Measurements from ENCODE around the gene ZNF775. TPM values are rescaled to one million over a fixed set of nuclear protein-coding genes. Genes with fewer than 3 reads are reported as not detected.

Gene ZNF775
- total and polyA plus RNA-seq, 8 donors: 4.0 to 11.7 (median 5.8) TPM

GRCh38 chr7:150389532-150389816, 10.3 kb downstream of the ZNF775 start:
- Histone ChIP-seq H3K36me3 (no peaks in the 10 kb centered on the region), H3K4me3 (no peak overlapping the region), H3K4me1 (peaks cover 2 to 16% of the 10 kb centered on the region in 2 donors), H3K27me3 (no peaks in the 10 kb centered on the region), H3K27ac (no peak overlapping the region), H3K9me3 (no peaks in the 10 kb centered on the region)
- DNase-seq (peak in 1 of 4 donors; percentile 6), ATAC-seq (no peak)
- no peak for TF ChIP-seq CTCF (IDR thresholded peaks at IDR 0.05)
- intact Hi-C loops (cut with DNase I): no loop called here

- DNase-seq: peak in 1 of 4 donors; percentile 24
- H3K4me3 ChIP-seq: no peak overlapping the region
- peaks cover 2 to 9% of the 10 kb centered on the region in 2 donors for H3K4me1 ChIP-seq
- intact Hi-C loops (cut with DNase I): no loop called here
- no peaks in the 10 kb centered on the region for H3K9me3 ChIP-seq
- TF ChIP-seq CTCF (IDR thresholded peaks at IDR 0.05): no peak
- no peaks in the 10 kb centered on the region for H3K36me3 ChIP-seq
- no peak overlapping the region for H3K27ac ChIP-seq
- no peaks in the 10 kb centered on the region for H3K27me3 ChIP-seq
- ATAC-seq: no peak
Measured at GRCh38 chr7:150390205-150390604, 11.1 kb downstream of the ZNF775 start.

GRCh38 chr7:150393325-150393724, 14.2 kb downstream of the ZNF775 start:
- H3K27me3 ChIP-seq: no peaks in the 10 kb centered on the region
- no peak overlapping the region for H3K27ac ChIP-seq
- no peak for TF ChIP-seq CTCF (IDR thresholded peaks at IDR 0.05)
- no peaks in the 10 kb centered on the region for H3K9me3 ChIP-seq
- no peak for ATAC-seq
- H3K4me1 ChIP-seq: peaks cover 2 to 6% of the 10 kb centered on the region in 2 donors
- no peak for DNase-seq
- intact Hi-C loops (cut with DNase I): no loop called here
- peaks cover 0 to 19% of the 10 kb centered on the region in 2 donors for H3K36me3 ChIP-seq
- H3K4me3 ChIP-seq: no peak overlapping the region

GRCh38 chr7:150396426-150396825, 17.3 kb downstream of the ZNF775 start:
- intact Hi-C loops (cut with DNase I): no loop called here
- no peaks in the 10 kb centered on the region for H3K4me1 ChIP-seq
- no peak for ATAC-seq
- no peak overlapping the region for H3K27ac ChIP-seq
- H3K9me3 ChIP-seq: no peaks in the 10 kb centered on the region
- H3K27me3 ChIP-seq: no peaks in the 10 kb centered on the region
- no peak overlapping the region for H3K4me3 ChIP-seq
- peaks cover 0 to 23% of the 10 kb centered on the region in 2 donors for H3K36me3 ChIP-seq
- TF ChIP-seq CTCF (IDR thresholded peaks at IDR 0.05): no peak
- peak in 1 of 4 donors; percentile 28 for DNase-seq

GRCh38 chr7:150396851-150397260, 17.7 kb downstream of the ZNF775 start:
- Histone ChIP-seq H3K9me3 (no peaks in the 10 kb centered on the region), H3K4me1 (no peaks in the 10 kb centered on the region), H3K4me3 (no peak overlapping the region), H3K36me3 (peaks cover 0 to 23% of the 10 kb centered on the region in 2 donors), H3K27ac (no peak overlapping the region), H3K27me3 (no peaks in the 10 kb centered on the region)
- ATAC-seq: no peak
- TF ChIP-seq CTCF (IDR thresholded peaks at IDR 0.05): no peak
- intact Hi-C loops (cut with DNase I): no loop called here
- peak in 1 of 4 donors; percentile 29 for DNase-seq
